Measurements from ENCODE around the gene NPM3.
"Not testable (repeated sequence)": the region's sequence is repeated elsewhere in the genome, so short reads cannot be mapped to it uniquely, and the experiment has no call there.

Gene NPM3

DNA sequence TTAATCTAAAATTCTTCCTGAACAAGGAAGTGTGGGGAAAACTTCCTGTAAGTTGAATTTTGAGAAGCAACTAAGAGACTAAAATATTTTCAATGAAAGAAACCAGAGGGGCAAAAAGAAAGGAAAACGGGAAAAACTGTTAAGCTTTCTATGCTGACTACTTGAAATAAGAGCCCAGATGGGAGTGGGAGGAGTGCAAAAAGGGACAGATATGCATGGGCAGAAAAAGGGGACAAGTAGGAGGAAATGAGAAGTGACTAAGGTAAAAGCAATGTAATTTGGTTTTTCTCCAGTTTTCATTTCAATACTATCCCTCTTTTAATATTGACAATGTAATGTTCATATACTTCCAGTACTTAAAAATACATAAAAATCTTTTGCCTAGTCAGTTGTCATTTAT, 23.9 kb upstream of the NPM3 start:
- no peak for DNase-seq (ENCODE audit: low read depth in 2 of 2)

DNA sequence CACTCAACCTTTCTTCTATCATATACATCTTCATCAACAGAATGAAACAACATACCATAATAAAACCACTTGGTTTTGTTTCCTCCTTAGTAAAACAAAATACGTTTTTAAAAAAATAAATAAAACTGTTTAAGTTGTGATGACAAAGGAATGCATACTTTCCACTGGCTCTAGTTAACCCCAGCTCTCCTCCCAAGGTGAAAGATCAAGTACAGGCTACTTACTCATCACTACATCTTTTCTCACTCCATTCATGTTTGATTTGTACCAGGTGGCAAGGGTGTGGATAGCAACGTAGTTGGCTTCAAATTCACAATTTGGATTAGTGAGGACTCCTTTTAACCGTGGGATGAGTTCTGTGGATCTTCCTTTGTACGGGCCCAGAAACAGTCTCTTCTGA, 20.3 kb upstream of the NPM3 start:
- DNase-seq (ENCODE audit: low read depth in 2 of 2) = no peak

DNA sequence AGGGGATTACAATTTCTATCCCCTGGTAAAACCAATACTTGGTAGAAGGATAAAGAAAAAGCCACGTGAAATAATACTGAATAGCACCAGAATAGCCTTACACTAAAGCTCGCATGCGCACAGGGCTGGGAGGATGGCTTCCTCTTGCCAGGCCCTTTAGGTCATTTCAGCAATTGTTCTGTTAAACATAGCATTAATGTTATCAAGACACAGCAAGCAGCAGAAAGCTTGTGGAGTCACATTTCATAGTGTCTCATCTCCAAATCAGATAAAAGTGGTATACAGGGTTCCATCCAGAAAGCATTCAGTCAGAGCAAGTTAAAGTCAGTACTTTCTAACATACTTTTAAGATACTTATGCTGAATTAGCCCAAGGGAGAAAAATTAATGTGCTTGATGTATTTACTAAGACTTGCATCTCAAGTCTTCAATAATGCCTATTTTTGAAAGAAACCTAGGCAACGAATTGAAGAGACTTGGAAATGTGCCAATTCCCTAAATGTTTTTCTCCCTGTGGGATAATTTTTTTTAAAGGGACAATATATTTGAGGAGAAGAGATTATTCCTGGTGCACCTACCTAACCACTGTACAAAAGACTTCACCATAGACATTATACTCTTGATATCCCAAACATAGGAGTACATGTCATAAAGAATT, 14.3 kb upstream of the NPM3 start:
- DNase-seq (ENCODE audit: low read depth in 2 of 2) = no peak

DNA sequence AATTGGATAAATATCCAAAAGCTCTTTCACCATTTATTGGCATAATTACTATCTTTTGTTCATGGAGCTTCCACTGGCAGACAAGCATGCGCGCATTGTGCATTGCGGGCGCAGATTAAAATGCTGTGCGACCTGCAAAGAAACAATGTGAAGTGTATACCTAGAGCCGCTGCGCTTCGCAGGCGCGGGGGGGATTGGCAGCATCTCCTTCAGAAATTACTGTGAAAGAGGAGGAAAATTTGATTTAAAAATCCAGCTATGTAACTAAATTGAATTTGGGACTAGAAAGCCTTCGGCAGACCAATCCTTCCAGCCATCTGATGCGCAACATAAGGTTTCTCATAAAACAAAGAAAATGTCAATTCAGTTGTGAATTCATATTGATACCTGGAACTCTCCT, 10.3 kb upstream of the NPM3 start:
- DNase-seq (ENCODE audit: low read depth in 2 of 2) = no peak

DNA sequence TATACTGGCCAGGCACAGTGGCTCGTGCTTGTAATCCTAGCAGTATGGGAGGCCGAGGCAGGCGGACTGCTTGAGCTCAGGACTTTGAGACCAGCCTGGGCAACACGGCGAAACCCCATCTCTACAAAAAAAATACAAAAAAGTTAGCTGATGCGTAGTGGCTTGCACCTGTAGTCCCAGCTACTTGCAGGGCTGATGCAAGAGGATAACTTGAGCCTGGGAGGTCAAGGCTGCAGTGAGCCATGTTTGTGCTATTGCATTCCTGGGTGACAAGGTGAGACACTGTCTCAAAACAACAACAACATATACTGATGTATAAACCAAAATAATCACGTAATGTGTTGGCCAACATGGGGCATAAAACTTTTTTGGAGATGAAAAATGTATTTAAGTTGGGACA, 6.4 kb upstream of the NPM3 start:
- DNase-seq (ENCODE audit: low read depth in 2 of 2) = no peak

DNA sequence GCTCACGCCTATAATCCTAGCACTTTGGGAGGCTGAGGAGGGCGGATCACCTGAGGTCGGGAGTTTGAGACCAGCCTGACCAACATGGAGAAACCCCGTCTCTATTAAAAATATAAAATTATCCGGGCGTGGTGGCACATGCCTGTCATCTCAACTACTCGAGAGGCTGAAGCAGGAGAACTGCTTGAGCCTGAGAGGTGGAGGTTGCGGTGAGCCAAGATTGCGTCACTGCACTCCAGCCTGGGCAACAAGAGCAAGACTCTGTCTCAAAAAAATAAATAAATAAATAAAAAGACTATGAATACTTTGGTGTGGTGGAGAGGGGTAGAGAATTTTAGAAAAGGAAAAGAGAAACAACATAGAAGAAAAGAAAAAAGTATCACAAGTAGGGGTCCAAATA, 6.0 kb upstream of the NPM3 start:
- not testable (repeated sequence) for DNase-seq (ENCODE audit: low read depth in 2 of 2)

DNA sequence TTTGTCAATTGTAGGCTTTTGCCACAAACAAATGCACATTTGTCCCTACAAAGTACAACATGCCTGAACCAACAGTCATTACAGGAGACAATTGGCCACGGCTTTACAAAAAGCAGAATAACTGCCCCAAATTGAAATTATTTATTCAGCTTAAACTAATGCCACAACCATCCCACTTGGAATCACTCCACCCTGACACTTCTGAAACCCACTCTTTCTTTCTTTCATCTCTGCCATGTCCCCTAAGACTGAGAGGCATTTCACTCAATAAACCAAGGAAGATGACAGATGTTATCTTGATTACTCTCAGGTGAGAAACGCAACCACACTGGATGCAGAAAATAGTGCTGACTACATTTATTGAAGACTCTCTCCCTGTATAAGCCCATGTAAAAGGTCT, 2.6 kb upstream of the NPM3 start:
- DNase-seq (ENCODE audit: low read depth in 2 of 2) = no peak

DNA sequence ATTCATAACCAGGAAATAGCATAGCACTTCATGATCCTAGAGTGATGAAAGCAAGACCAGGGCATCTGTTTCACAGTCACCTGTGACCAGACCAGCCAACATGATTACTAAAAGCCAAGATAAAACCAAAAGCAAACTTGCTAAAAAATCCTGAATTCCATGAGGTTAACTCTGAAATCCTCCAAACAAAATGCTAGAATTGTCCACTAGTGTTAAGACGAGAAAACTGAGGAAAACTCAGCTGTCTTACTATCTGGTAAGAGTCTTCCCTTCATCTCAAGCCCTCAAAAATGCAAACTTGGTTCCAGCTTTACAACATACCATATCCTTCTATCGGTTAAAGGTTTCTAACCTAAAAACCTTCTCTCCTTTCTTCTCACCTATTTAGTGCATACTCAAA, 1.3 kb upstream of the NPM3 start:
- no peak for DNase-seq (ENCODE audit: low read depth in 2 of 2)

DNA sequence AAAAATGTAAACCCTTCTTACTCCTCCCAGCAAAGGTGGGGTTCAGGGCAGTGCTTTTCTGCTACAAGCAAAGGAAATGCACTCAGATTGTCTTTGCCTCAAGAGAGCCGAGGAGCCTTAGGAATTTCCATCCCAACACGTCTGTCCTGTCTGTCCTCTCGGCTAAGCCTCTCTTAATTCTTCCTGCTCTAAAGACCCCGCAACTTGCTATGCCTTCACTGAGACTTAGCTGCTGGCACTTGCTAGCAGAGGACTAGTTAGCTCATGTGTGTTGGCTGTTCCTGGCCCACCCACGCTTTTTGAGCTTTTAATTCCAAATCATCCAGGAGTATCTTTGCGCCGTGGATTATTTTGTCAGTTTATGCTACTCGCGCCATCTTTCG, 481 bp upstream of the NPM3 start:
- DNase-seq (ENCODE audit: low read depth in 2 of 2) = no peak

DNA sequence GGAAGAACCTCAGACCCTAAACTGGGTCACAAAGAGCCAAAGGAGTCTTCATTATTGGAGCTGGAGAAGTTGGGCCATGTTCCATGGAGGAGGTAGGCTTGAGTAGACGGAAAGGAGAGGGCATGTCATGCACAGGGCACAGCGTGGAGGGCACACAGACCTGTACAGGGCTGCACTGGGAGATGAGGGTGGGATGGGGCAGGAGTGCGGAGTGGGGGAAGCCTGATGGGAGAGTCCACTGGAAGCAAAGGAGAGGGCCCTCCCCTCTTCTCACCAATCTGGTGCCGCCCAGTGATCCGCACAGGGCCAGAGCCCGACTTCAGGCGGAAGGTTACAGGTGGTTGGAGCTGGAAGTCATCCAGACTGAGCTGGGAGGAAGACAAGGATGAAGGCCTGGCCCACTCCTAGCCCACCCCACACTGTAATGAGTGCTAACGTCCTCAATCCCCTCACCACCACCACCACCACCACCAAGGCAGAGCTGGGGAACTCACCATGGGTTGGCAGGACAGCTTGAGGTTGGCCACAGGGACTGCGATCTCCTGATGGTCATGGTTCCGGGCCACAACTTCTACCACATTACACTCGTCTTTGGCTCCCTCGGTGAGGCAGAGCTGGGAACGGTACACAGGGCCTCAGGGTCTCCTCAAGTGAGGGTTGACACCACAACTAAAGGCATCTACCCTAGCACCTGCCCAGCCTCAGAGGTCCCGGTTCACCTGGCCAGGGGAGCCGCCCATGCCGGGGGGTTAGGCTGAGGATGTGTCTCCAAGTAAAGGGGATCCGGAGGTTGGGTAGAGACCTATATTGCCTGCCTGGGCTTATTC, 1.0 kb downstream of the NPM3 start:
- no peak for DNase-seq (ENCODE audit: low read depth in 2 of 2)

DNA sequence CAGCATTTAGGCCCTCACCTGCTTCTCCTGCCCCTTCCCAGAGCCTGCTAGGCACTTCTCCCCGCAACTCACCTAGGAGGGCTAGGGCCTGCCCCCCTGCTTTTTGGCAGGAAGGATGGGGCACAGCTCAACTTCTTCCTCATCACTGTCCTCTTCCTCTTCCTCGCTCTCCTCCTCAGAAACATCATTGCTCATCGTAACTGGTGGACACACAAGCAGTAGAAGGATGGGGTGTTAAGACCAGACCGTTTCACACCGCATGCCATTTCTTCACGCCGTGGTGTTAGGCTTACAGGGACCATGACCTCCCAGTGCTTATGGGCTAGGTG, 1.6 kb downstream of the NPM3 start:
- DNase-seq (ENCODE audit: low read depth in 2 of 2) = no peak

DNA sequence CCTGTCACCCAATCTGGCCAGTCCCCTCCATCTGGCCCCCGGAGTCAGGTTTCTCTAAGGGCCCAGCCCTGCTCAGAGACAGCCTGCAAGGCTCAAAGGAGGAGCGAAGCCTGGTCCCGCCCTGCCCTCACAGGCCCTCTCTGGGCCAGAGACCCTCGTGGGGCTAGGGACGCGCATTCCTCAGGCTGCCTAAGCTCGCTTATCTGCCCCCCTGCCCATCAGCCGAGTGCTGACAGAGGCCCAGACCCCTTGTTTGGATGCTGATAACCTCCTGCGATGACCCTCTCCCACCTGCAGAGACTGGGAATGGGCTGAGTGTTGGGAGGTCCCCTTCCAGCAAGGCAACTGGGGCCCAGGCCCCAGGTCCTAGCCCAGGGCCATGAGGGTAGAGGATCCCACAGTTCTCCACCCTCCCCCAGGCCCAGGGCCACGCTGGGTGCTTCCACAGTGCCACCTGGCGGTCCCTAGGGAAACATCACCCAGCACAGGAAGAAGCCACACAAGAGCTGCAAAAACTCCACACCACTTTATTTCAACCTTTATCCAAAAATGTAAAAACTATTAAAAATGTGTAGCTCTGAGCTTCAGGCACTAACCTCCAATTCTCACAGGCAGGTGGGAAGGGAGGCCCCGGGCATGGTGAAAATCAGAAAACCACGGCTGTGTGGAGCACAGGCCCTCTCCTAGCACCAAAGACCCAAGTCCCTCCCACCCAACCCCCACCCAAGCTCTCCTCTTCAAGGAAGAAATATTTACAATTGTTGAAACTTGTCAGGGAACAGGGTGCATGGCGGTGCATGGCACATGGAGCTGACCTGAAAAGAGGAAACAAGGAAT, 2.2 kb downstream of the NPM3 start:
- peak; percentile 62 to 69 for DNase-seq (ENCODE audit: low read depth in 2 of 2)

DNA sequence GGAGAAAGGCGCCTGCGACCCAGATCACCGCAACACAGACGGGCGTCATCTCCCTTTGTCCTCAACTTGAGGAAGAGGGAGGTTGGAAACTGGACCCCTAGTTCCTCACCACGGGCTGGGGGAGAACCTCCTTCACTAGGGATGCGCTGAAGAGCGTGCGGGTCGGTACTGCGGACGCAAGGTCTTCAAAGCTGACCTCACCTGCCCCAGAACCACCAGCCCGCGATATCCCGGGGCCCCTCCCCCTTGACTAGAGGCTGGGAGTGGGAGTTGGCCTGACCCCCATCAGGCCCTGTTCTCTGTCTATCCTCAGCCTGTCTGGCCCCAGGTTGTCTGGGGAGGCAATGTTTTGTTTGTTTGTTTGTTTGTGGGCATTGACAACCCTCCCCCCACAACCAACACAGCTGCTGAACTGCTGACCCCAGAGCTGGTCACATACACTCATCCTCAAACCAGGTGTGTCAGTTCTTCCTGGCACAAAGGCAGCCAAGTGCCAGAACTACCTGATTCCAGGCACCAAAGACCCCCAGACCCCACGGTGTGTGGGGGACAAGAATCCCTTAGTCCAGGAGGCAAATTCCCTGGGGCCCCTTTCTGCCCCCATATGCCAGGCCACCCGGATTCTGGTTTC, 2.9 kb downstream of the NPM3 start:
- no peak for DNase-seq (ENCODE audit: low read depth in 2 of 2)

DNA sequence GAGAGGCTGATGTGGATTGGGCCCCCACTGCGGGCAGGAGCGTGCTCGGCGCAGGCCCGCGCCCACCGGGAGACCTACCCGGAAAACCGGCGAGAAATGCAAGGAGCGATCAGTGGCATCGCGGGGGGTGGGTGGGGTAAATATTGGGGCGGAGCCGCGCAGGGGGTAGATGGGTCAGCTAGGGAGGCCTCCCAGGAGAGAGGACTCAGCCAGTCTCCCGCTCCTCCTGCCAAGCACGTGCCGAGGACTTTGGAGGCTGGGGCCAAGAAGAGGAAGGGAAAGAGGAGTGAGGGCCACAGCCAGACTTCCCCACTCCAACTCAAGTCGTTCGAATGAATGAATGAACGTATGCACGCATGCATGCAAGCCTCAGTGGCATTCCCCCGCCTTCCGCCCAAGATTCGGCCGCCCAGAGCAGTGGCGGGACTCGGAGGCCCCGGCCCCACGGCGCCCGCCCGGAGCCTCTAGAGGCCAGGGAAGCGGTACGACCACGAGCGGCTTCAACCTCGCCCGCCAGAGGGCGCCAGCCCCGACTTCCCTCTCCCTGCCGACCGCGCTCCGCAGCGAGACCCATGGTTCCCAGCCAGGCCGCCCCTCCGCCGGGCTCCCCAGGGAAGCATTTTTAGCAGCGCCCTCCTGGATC, 3.6 kb downstream of the NPM3 start:
- DNase-seq (ENCODE audit: low read depth in 2 of 2) = peak; percentile 83 to 88

DNA sequence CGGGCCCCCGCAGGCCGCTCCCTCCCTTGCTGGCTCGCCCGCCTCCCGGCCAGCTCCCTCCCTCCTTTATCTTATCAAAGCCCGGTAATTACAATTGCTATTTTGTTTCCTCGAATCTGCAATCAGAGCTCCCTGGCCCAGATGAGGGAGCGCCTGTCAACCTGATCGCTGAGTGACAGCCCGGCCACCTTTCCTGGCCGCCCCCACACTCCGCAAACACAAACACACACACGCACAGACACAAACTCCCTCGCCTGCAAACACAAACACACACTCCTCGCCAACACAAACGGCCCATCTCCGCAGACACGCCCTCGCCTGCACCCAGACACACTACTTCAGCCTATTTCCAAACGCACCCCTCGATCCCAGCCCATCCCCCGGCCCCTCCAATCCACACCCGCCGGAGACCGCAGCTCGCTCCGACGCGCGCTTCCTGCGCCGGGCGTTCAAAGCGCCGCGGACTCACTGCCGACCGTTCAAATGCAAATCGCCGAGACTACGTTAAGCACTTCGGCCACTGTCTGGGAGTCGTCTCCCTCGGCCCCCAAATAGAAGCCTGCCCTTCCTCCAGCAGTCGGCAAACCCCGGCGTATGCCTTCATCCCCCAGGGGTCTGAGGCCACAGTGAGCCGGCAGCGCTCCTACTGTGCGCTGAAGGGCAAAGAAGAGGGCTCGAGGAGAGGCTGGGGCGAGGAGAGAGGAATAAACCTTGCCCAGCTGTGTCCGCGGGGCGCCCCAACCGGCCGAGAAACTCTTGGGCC, 4.3 kb downstream of the NPM3 start:
- no peak for DNase-seq (ENCODE audit: low read depth in 2 of 2)

DNA sequence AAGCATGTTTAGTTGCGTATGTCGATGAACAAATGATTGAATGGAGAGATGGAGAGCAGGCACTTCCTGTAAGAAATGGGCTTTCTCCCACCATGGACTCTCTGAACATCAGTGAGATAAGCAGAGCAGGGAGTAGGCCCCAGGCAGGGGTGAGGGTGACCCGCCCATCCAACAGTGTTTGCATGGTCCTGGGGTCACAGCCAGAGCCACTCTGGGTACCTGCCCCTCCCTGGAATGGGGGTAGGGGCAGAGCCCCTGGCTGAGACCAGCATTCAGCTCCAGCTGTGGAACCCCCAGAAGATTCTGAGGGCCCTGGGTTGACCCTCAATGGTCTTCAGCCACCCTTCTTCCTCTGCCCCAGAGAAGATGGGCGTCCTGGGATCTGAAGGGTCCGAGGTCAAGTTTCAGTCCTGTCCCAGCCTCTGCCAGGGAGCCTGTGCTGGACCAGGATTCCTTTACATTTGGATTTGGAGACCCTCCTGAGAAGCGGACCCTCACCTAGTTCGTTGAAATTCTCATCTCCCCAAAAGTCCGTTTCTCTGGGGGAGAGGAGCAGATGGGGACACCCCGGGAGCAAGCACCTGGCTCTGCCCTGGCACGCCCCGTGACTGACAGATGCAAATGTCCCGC, 5.0 kb downstream of the NPM3 start:
- no peak for DNase-seq (ENCODE audit: low read depth in 2 of 2)

DNA sequence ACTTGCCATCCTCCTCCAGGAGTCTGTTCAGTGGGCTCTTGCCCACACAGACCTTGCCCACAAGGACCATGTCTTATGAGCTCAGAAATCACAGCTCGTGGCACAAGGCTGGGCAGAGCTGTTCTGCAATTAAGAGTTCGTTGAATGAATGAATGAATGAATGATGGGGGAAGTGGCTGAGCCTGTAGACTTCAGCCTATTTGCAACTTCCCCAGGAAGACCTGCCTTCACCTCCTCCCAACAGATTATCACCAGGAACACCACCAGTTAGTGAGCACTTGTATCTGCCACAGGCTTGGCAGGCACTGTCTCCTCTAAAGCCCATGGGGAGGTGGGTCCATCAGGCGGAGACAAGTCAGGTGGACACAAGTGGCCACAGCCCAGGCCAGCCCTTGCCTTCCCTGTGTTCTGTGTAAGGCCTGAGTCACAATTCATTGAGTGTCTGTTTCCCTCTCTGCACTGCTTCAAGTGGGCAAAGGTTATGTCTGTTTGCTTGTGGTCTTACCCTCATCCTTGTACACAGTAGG, 5.6 kb downstream of the NPM3 start:
- DNase-seq (ENCODE audit: low read depth in 2 of 2) = no peak

DNA sequence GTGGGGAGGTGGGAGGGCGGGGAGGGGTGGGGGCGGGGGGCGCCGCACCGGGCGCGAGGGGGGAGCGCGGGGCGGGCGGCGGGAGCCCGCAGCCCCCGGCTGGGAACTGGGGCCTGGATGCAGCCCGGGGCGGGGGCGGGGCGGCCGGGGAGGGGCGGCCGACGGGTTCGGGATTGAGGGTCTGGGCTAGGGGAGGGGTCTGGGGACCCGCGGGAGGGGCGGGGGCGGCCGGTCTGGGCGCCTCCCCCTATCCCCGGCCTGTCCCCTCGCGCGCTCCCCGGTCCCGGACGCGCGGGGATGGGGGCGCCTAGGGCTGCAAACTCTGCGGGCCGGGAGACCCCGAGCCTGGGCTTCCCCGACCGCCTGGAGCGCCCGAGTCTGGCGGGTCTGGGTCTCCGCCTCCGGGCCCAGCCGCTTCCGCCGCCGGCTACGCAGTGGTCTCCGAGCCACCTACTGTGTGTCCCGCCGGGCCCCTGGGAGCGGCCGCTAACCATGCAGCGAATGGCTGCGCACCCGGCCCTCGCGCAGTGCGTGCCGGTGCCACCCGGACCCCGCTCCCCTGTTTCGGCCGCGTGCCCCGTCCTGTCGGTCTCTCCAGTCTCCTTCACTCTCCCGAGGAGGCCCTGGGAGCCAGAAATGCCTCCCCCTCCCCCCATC, 7.0 kb downstream of the NPM3 start:
- DNase-seq (ENCODE audit: low read depth in 2 of 2) = no peak

DNA sequence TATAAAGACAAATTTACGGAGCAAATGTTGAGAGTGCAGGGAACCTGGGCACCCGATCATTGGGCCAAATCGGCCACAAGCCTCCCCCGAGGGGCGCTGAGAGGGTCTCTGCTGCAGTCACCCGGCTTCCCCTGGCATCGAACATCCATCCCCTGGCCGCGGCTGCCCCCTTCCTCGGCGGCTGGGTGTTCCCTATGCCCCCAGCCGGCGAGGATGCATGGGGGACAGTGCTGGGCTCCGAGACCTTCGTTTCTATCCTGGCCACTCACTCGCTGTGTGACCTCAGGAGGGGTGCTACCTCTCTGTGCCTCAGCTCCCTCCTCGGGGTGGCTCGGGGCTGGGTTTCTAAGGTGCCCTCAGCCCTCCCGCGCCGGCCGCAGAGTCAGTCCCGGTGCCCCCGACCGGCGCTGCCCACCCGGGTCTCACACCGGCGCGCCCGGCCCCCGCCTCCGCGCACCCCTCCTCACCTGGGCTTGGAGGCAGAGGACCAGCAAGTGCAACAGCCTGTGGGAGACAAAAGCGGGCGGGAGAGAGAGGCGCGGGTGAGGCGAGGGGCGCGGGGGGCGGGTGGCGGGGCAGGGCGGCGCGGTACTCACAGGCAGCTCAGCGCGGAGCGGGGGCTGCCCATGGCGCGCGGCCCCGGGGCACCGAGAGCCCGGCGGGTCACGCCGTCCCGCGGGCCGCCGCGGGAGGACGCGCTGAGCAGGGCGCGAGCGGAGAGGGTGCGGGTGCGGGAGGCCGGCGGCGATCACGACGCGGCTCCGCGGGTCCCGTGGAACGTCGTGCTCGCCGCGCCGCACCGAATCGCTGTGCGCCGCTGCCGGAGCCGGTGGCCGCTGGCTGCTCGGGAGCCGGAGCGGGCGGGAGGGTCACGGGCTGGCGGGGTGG, 7.7 kb downstream of the NPM3 start, which contains the start of gene FGF8:
FGF8 (minus strand) TSS at position 842 of the 888 bp plus-strand sequence; CDS start at position 628, 214 bp downstream.
- DNase-seq (ENCODE audit: low read depth in 2 of 2) = no peak
